HL-60 (cell line): ENCODE results near the gene NAP1L4.

ENCODE experiments used
- GABPA ChIP-seq: IDR thresholded peaks from 2 replicates; pipeline ENCODE4 v1.6.1; 2012; ENCODE audit warnings: low read depth
- POLR2AphosphoS5 ChIP-seq: IDR thresholded peaks from 2 replicates; pipeline ENCODE4 v1.6.1; 2012; ENCODE audit warnings: low read depth
- SPI1 ChIP-seq: IDR thresholded peaks from 2 replicates; pipeline ENCODE4 v1.6.1; 2012; ENCODE audit warnings: low read depth, mild to moderate bottlenecking, borderline replicate concordance
- TF ChIP-seq, protein P1 (sequence below): IDR thresholded peaks from one replicate; pipeline ENCODE4 v1.5.1; 2011; ENCODE audit warnings: low read length, control low read depth, inconsistent platforms; ENCODE audit not compliant: insufficient read depth
- TF ChIP-seq, protein P2 (sequence below): IDR thresholded peaks from 2 replicates; pipeline ENCODE4 v1.6.1; 2012; ENCODE audit warnings: low read depth; ENCODE audit not compliant: insufficient replicate concordance

DNA sequence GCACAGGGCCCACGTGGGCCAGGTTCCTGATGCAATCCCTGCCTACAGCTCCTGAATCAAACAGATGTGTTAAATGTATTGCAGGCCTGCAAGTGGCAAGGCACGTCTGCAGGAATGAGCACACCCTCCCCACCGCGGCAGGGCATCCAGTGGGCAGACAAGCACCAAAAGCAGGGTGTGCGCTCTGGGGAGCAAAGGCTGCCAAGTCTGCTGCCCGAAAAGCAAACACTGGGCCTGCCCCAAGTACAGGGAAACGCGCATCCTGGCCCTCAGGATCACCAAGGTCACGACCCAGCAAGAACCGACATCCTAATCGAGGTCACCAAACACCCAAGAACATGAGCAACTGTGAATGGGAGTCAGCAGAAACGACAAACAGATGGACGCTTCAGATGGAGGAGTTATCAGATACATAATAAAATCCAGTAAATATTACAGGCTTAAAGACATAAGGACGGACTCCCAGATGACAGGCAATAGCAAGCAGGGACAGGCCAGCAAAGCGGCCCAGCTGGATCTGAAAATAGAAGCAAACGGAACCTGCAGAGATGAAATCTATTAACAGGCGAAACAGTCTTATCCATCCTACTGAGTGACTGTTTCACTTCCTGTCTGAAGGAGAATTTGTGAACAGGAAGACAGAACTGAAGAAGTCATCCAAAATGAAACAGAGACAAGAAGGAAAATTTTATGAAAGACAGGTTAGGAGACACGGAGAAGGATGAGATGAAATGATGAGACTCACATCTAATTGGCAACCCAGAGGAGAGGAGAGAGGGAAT lies 38.4 kb upstream of the NAP1L4 start:
- TF ChIP-seq, protein P1, sequence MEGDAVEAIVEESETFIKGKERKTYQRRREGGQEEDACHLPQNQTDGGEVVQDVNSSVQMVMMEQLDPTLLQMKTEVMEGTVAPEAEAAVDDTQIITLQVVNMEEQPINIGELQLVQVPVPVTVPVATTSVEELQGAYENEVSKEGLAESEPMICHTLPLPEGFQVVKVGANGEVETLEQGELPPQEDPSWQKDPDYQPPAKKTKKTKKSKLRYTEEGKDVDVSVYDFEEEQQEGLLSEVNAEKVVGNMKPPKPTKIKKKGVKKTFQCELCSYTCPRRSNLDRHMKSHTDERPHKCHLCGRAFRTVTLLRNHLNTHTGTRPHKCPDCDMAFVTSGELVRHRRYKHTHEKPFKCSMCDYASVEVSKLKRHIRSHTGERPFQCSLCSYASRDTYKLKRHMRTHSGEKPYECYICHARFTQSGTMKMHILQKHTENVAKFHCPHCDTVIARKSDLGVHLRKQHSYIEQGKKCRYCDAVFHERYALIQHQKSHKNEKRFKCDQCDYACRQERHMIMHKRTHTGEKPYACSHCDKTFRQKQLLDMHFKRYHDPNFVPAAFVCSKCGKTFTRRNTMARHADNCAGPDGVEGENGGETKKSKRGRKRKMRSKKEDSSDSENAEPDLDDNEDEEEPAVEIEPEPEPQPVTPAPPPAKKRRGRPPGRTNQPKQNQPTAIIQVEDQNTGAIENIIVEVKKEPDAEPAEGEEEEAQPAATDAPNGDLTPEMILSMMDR, result no peak
- TF ChIP-seq POLR2AphosphoS5, result no peak
- no peak for TF ChIP-seq GABPA
- TF ChIP-seq SPI1, result no peak
- TF ChIP-seq, protein P2, sequence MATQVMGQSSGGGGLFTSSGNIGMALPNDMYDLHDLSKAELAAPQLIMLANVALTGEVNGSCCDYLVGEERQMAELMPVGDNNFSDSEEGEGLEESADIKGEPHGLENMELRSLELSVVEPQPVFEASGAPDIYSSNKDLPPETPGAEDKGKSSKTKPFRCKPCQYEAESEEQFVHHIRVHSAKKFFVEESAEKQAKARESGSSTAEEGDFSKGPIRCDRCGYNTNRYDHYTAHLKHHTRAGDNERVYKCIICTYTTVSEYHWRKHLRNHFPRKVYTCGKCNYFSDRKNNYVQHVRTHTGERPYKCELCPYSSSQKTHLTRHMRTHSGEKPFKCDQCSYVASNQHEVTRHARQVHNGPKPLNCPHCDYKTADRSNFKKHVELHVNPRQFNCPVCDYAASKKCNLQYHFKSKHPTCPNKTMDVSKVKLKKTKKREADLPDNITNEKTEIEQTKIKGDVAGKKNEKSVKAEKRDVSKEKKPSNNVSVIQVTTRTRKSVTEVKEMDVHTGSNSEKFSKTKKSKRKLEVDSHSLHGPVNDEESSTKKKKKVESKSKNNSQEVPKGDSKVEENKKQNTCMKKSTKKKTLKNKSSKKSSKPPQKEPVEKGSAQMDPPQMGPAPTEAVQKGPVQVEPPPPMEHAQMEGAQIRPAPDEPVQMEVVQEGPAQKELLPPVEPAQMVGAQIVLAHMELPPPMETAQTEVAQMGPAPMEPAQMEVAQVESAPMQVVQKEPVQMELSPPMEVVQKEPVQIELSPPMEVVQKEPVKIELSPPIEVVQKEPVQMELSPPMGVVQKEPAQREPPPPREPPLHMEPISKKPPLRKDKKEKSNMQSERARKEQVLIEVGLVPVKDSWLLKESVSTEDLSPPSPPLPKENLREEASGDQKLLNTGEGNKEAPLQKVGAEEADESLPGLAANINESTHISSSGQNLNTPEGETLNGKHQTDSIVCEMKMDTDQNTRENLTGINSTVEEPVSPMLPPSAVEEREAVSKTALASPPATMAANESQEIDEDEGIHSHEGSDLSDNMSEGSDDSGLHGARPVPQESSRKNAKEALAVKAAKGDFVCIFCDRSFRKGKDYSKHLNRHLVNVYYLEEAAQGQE, result no peak
